ENCODE data around the gene BLTP3B. TPM values are rescaled to one million over a fixed set of nuclear protein-coding genes. Genes with fewer than 3 reads are reported as not detected.

Gene BLTP3B
- polyA plus RNA-seq, 1 donor (not counting 4 experiments of a cell fraction or from before 2014, with no cell fraction given) = 11.7 TPM

DNA sequence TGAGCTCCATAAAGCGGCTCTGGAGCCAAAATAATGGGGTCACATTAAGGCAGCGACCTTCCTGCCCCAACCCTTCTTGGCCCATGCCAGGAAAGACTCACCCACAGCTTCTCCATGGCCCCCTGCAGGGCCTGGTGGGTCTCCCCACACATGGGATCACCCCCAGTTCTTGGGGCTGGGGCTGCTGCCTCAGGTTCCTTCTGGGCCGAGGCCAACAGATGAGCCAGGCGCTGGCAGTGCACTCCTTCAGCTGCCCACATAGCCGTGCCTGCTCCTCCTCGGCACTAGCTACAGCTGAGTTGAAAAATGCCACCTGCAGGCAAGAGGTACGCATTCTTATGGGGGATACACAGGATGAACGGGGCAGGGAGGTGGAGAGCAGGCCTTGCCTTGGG lies 14.8 kb upstream of the BLTP3B start:
- Histone ChIP-seq H3K79me2 (ENCODE audit: control insufficient read depth, insufficient read depth, low read length) (no peaks in the 10 kb centered on the region), H4K20me1 (ENCODE audit: control insufficient read depth, extremely low read depth, insufficient read depth, low read length) (no peaks in the 10 kb centered on the region), H3K9ac (ENCODE audit: control insufficient read depth, extremely low read depth, insufficient read depth, low read length) (no peak overlapping the region), H3K4me1 (ENCODE audit: control insufficient read depth, extremely low read depth, insufficient read depth, low read length) (no peaks in the 10 kb centered on the region), H3K4me2 (ENCODE audit: control insufficient read depth, extremely low read depth, insufficient read depth, low read depth, low read length) (no peak overlapping the region), H3K9me1 (ENCODE audit: control insufficient read depth, extremely low read depth, insufficient read depth, low read length) (no peaks in the 10 kb centered on the region), H3K27ac (ENCODE audit: control insufficient read depth, insufficient read depth, low read length) (no peak overlapping the region), H3K36me3 (ENCODE audit: control insufficient read depth in 2 of 2, extremely low read depth in 1 of 2, insufficient read depth in 2 of 2, low read length in 2 of 2) (no peaks in the 10 kb centered on the region), H3K27me3 (ENCODE audit: control insufficient read depth, extremely low read depth, insufficient read depth, low read length) (no peaks in the 10 kb centered on the region), H3K4me3 (ENCODE audit: control insufficient read depth in 2 of 3, extremely low read depth in 1 of 3, insufficient read depth in 2 of 3, low read depth in 1 of 3, low read length in 3 of 3) (no peak overlapping the region), H2AFZ (ENCODE audit: control insufficient read depth, low read length) (no peak overlapping the region), H3K9me3 (ENCODE audit: control insufficient read depth, low read depth, low read length) (no peaks in the 10 kb centered on the region)
- dilution Hi-C loops (cut with MboI; ENCODE audit: extremely low pct_ligation_motif_present, low sequenced_read_pairs) = no loop called here
- TF ChIP-seq EZH2 (IDR thresholded peaks at IDR 0.05; ENCODE audit: low read length) = no peak
- TF ChIP-seq, protein P1, sequence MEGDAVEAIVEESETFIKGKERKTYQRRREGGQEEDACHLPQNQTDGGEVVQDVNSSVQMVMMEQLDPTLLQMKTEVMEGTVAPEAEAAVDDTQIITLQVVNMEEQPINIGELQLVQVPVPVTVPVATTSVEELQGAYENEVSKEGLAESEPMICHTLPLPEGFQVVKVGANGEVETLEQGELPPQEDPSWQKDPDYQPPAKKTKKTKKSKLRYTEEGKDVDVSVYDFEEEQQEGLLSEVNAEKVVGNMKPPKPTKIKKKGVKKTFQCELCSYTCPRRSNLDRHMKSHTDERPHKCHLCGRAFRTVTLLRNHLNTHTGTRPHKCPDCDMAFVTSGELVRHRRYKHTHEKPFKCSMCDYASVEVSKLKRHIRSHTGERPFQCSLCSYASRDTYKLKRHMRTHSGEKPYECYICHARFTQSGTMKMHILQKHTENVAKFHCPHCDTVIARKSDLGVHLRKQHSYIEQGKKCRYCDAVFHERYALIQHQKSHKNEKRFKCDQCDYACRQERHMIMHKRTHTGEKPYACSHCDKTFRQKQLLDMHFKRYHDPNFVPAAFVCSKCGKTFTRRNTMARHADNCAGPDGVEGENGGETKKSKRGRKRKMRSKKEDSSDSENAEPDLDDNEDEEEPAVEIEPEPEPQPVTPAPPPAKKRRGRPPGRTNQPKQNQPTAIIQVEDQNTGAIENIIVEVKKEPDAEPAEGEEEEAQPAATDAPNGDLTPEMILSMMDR (optimal IDR thresholded peaks at IDR 0.05 in 1 of 3, IDR thresholded peaks at IDR 0.05 in 1 of 3, conservative IDR thresholded peaks at IDR 0.05 in 1 of 3; ENCODE audit: extremely low read depth in 1 of 3, insufficient read depth in 2 of 3, low read length in 3 of 3) = no peak
- DNase-seq (ENCODE audit: low read depth, low spot score) = no peak
- no peak for FAIRE-seq

DNA sequence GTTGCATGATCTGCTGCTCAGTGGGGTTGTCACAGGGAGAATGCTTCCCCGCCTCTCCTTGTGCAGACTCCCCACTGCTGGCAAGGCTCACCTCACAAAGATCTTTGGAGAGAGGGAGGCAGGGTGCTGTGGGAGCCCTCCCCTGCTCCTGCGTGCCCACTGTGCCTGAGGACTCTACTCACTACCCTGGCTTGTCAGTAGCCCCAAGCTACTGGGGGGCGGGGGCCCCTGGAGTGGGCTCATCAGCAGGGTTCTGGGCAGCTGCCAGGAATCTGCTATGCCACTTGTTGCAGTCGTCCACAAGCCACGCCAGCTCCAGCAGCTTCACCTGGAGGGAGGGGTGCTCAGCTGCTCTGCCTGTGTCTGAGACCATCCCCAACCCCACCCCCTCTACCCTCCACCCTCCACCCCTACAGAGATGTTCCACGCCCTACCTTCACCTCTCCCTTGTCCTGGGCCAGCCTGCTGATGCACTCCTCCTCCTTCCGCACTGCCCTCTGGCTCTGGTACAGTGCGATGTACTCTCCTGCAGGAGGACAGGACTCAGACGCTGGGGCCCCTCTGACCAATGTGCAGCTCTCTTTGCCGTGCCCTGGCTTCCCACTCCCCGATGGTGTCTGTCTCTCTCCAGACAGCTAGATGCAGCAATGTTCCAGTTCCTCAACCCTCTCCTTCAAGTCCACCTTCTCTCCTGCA lies 14.2 kb upstream of the BLTP3B start:
- Histone ChIP-seq H3K4me3 (ENCODE audit: control insufficient read depth in 2 of 3, extremely low read depth in 1 of 3, insufficient read depth in 2 of 3, low read depth in 1 of 3, low read length in 3 of 3) (no peak overlapping the region), H3K9me1 (ENCODE audit: control insufficient read depth, extremely low read depth, insufficient read depth, low read length) (no peaks in the 10 kb centered on the region), H4K20me1 (ENCODE audit: control insufficient read depth, extremely low read depth, insufficient read depth, low read length) (no peaks in the 10 kb centered on the region), H3K27ac (ENCODE audit: control insufficient read depth, insufficient read depth, low read length) (no peak overlapping the region), H3K79me2 (ENCODE audit: control insufficient read depth, insufficient read depth, low read length) (no peaks in the 10 kb centered on the region), H3K4me1 (ENCODE audit: control insufficient read depth, extremely low read depth, insufficient read depth, low read length) (no peaks in the 10 kb centered on the region), H3K36me3 (ENCODE audit: control insufficient read depth in 2 of 2, extremely low read depth in 1 of 2, insufficient read depth in 2 of 2, low read length in 2 of 2) (no peaks in the 10 kb centered on the region), H3K27me3 (ENCODE audit: control insufficient read depth, extremely low read depth, insufficient read depth, low read length) (no peaks in the 10 kb centered on the region), H2AFZ (ENCODE audit: control insufficient read depth, low read length) (no peak overlapping the region), H3K9ac (ENCODE audit: control insufficient read depth, extremely low read depth, insufficient read depth, low read length) (no peak overlapping the region), H3K4me2 (ENCODE audit: control insufficient read depth, extremely low read depth, insufficient read depth, low read depth, low read length) (no peak overlapping the region), H3K9me3 (ENCODE audit: control insufficient read depth, low read depth, low read length) (no peaks in the 10 kb centered on the region)
- no peak for DNase-seq (ENCODE audit: low read depth, low spot score)
- dilution Hi-C loops (cut with MboI; ENCODE audit: extremely low pct_ligation_motif_present, low sequenced_read_pairs) = no loop called here
- FAIRE-seq = no peak
- TF ChIP-seq, protein P1 (optimal IDR thresholded peaks at IDR 0.05 in 1 of 3, IDR thresholded peaks at IDR 0.05 in 1 of 3, conservative IDR thresholded peaks at IDR 0.05 in 1 of 3; ENCODE audit: extremely low read depth in 1 of 3, insufficient read depth in 2 of 3, low read length in 3 of 3) = no peak
- TF ChIP-seq EZH2 (IDR thresholded peaks at IDR 0.05; ENCODE audit: low read length) = no peak

All from keratinocyte (primary cell).